ENCODE data around the gene KIF13A.

- TF ChIP-seq CTCF (IDR thresholded peaks at IDR 0.05; ENCODE audit: low read depth, low read length) (no peak), EZH2phosphoT487 (IDR thresholded peaks at IDR 0.05; ENCODE audit: low read depth) (no peak)
Observed at GRCh38 chr6:17737704-17738252, 249.7 kb downstream of the KIF13A start.
